ENCODE results near the gene DBN1.

GRCh38 chr5:177421062-177421798 is 52.2 kb downstream of the DBN1 start:
- TF ChIP-seq, protein P1, sequence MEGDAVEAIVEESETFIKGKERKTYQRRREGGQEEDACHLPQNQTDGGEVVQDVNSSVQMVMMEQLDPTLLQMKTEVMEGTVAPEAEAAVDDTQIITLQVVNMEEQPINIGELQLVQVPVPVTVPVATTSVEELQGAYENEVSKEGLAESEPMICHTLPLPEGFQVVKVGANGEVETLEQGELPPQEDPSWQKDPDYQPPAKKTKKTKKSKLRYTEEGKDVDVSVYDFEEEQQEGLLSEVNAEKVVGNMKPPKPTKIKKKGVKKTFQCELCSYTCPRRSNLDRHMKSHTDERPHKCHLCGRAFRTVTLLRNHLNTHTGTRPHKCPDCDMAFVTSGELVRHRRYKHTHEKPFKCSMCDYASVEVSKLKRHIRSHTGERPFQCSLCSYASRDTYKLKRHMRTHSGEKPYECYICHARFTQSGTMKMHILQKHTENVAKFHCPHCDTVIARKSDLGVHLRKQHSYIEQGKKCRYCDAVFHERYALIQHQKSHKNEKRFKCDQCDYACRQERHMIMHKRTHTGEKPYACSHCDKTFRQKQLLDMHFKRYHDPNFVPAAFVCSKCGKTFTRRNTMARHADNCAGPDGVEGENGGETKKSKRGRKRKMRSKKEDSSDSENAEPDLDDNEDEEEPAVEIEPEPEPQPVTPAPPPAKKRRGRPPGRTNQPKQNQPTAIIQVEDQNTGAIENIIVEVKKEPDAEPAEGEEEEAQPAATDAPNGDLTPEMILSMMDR (IDR thresholded peaks at IDR 0.05): no peak
- no peak for TF ChIP-seq POLR2A (IDR thresholded peaks at IDR 0.05)
